Stimulated activated CD4-positive, alpha-beta T cell treated with anti-CD3 and anti-CD28 coated beads, TNF-alpha, amount 100 ng/mL, for 48 hours (primary cell): ENCODE measurements around the gene NUDT1.

Experiments
- DNase-seq, 3 donors: peaks; one replicate each; pipeline ENCODE4 v3.0.0-alpha.2; 2020; ENCODE audit warnings: low read depth in 3 of 3

NUDT1 gene

GRCh38 chr7:2248984-2249694 is 7.1 kb downstream of the NUDT1 start:
- no peak for DNase-seq

GRCh38 chr7:2249744-2250323 is 7.8 kb downstream of the NUDT1 start:
- DNase-seq = no peak

- no peak for DNase-seq
Measured at GRCh38 chr7:2251381-2251780, 9.4 kb downstream of the NUDT1 start.

GRCh38 chr7:2251841-2252771 is 10.1 kb downstream of the NUDT1 start:
- DNase-seq = no peak

- DNase-seq = no peak
Measured at GRCh38 chr7:2253021-2253420, 11.0 kb downstream of the NUDT1 start.

- no peak for DNase-seq
Measured at GRCh38 chr7:2253525-2254244, 11.7 kb downstream of the NUDT1 start.

GRCh38 chr7:2254429-2255144 is 12.6 kb downstream of the NUDT1 start:
- no peak for DNase-seq

GRCh38 chr7:2255145-2256139 is 13.4 kb downstream of the NUDT1 start:
- no peak for DNase-seq

- no peak for DNase-seq
Measured at GRCh38 chr7:2256306-2257045, 14.4 kb downstream of the NUDT1 start.

- no peak for DNase-seq
Measured at GRCh38 chr7:2257046-2257551, 15.1 kb downstream of the NUDT1 start.

GRCh38 chr7:2257651-2258050 is 15.6 kb downstream of the NUDT1 start:
- no peak for DNase-seq

- no peak for DNase-seq
Measured at GRCh38 chr7:2258661-2259365, 16.8 kb downstream of the NUDT1 start.

GRCh38 chr7:2259480-2259879 is 17.5 kb downstream of the NUDT1 start:
- no peak for DNase-seq

- no peak for DNase-seq
Measured at GRCh38 chr7:2260820-2261219, 18.8 kb downstream of the NUDT1 start.

- DNase-seq = no peak
Measured at GRCh38 chr7:2261611-2262010, 19.6 kb downstream of the NUDT1 start.

GRCh38 chr7:2263176-2263575 is 21.1 kb downstream of the NUDT1 start:
- DNase-seq = no peak

- no peak for DNase-seq
Measured at GRCh38 chr7:2264158-2264557, 22.1 kb downstream of the NUDT1 start.

GRCh38 chr7:2266911-2267310 is 24.9 kb downstream of the NUDT1 start:
- DNase-seq = no peak
